GM18499 (cell line): ENCODE measurements around the gene NXPH1.

Source experiments
- ATAC-seq: cut with Tn5 transposase; IDR thresholded peaks from one replicate; pipeline ENCODE4 v1.9.1; 2021; ENCODE audit warnings: moderate number of reproducible peaks; ENCODE audit not compliant: insufficient read depth, unreplicated experiment

NXPH1 gene

GRCh38 chr7:8435590-8436545 is 2.5 kb downstream of the NXPH1 start:
- no peak for ATAC-seq

DNA sequence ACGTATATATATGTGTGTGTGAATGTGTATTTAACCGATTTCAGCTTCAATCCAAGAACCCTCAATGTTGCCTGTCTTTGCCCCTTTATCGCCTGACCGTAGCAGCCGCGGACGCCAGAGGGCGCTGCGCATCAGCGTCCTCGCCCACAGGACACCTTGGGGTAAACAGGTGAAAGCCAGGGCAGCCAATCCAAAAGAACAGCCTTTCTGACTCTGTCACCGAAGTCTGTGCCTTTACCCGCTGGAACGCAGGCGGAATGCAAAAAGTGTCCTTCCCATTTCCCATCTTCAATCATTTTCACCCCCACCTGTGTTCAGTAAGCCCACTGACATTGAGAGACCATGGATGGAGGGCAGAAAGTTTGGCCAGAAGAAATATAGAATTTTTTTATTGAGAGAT is 3.6 kb downstream of the NXPH1 start:
- ATAC-seq, result peak; percentile 72

DNA sequence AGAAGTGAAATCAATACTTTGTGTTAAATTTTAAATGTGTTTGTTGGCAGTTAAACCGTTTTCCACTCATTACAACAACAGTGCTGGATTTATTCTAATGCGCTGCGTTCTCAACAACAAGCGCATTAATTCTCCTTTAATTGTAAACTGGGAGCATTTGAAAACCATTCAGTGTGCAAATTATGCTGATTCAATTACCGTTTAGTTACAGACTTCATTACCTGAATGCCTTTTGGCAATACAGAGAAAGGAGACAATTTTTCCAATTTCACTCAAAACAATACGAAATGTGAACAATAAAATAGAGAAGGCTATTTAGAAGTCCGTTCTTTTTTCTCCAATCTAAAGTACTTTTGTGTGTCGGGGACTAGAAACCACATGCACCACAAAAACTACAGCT is 4.2 kb downstream of the NXPH1 start:
- ATAC-seq, result no peak

DNA sequence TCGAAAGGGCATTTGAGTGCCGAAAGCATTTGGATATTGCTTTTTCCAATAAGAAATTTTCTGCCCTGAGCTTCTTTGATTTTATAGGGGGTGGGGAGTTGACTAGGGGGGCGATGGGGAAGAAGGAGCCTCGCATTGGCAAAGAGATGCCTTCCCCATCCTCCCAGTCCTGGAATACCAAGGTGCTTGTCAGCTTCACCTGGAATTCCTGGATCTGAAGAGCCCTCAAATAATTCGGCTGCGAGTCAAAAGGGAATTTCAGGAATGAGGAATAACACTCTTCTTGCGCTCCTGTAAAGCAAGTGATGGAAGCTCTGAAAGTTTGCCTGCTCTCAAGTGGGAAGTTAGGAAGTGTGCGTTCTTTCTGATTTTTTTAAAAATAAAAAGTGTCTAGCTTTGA is 7.3 kb downstream of the NXPH1 start:
- ATAC-seq, result no peak

- no peak for ATAC-seq
Observed at GRCh38 chr7:8441106-8441965, 7.9 kb downstream of the NXPH1 start.

- no peak for ATAC-seq
Observed at GRCh38 chr7:8442051-8442813, 8.8 kb downstream of the NXPH1 start.

GRCh38 chr7:8442814-8443304 is 9.4 kb downstream of the NXPH1 start:
- ATAC-seq, result no peak

DNA sequence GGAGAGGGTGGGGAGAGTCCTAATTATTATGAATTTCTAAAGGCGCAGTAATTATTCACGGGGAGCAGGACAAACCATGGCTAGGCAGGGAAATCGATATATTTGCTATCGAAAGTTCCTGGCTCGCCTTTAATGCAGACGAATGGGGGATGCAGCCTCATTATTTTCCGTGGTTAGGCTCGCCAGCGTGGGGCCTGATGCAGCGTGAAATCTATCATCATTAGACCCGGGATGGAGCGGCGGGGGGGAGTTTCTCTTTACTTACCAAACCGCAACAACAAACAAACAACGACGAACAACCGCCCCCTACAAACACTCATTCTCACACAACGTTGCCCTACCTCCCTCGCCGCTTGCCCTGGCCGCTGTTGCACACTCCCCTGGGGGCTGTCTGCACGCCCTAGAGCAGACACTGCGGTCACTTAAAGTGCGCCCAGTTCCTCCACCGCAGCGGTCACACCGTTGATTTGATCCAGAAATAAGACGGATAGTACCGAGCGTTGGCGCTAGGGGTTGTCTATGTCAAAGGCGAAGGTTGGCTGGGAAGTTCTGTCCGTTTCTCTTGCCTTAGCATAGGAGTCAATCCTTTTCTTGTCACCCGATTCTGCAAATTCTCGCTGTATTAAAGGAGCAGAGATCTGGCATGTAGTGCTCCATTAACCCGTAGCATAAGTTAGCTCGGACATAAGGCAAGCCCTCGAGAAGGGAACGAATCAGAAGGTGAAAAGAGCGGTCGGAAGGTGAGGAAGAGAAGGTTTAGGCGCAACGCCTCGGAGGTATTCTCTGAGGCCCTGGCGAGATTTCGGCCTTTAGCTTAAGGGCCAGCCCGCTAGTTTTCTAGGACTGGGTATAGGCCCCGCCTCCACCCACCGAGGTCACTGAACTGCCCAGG is 10.4 kb downstream of the NXPH1 start:
- ATAC-seq, result no peak

DNA sequence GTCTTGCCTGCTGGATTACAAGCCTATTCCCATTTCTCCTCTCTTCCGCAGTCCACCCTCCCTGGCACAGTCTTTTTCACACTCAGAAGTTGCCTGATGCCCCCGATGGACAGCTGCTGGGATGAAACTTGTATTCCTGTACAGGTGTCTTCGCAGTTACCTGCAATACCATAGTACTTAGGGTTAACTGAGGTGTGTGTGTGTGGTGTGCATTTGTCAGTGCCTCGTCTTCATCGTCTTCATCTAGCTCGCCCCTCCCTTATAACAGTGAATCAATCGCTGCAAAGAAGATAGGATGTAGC is 11.0 kb downstream of the NXPH1 start:
- ATAC-seq, result no peak

DNA sequence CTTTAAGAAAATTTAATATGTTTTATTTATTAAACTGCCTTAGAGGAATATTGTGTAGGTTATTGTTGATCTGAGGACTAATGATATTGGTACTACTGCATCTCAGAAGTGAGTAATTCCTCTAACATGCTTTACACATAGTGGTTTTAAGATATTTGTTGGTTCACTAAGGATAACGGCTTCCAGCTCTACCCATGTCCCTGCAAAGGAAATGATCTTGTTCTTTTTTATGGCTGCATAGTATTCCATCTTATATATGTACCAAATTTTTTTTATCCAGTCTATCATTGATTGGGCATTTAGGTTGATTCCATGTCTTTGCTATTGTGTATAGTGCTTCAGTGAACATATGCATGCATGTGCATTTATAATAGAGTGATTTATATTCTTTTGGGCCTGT is 20.1 kb downstream of the NXPH1 start:
- ATAC-seq, result no peak

- no peak for ATAC-seq
Observed at GRCh38 chr7:8455426-8455825, 22.0 kb downstream of the NXPH1 start.

- ATAC-seq, result no peak
Observed at GRCh38 chr7:8462309-8462708, 28.9 kb downstream of the NXPH1 start.

DNA sequence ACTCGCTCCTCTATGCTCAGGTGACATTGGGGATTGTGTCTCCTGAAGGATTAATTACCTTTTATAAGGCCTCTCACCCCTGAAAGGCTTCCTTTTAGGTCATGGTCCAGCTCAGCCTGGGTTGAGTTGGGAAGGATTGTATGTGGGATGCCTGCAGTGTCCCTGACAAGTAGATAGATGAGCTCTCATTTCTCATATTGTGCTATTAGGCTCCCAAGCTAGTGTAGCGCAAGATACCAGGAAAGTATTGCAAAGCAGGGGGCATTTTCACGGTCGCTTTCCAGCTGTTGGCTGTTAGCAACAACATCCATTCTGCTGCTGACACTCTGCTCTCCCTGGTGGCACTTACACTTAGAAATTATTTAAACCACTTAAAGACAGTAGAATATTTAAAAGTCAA is 31.9 kb downstream of the NXPH1 start:
- no peak for ATAC-seq

DNA sequence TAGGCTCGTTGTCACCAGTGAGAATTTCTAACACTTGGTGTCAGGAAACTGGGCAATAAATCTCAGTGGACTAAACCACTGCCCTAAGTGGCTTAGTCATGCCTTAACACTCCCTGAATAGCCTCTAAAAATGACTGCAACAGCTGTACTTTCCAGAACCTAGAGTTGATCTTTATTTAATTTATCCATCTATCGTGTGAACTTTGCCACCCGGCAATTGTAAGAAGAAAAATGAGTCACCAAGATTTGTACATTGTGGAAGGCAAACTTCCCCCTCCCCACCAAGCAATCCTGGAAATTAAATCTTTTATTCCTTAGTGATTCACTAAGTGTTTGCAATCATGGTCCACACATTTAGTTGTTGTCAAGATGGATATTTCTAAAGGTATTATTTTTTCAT is 47.1 kb downstream of the NXPH1 start:
- ATAC-seq, result no peak

DNA sequence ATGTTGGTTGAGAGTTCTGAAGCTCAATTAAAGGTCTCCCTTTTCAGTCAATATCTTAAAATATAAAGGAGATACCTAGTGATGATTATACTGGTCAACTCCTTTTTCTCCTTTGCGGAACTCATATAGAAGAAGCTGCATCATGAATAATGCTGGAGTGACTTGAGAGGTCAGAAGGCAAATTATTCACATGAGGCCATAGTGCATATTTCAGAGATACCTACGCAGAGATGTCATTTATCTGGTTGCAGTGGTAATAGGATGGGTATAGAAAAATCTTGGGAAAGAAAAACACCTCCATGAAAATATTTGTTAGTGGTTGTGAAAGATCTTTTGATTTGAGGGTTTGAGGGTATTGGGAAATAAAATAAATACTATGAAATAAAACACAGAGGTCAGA is 47.7 kb downstream of the NXPH1 start:
- no peak for ATAC-seq

DNA sequence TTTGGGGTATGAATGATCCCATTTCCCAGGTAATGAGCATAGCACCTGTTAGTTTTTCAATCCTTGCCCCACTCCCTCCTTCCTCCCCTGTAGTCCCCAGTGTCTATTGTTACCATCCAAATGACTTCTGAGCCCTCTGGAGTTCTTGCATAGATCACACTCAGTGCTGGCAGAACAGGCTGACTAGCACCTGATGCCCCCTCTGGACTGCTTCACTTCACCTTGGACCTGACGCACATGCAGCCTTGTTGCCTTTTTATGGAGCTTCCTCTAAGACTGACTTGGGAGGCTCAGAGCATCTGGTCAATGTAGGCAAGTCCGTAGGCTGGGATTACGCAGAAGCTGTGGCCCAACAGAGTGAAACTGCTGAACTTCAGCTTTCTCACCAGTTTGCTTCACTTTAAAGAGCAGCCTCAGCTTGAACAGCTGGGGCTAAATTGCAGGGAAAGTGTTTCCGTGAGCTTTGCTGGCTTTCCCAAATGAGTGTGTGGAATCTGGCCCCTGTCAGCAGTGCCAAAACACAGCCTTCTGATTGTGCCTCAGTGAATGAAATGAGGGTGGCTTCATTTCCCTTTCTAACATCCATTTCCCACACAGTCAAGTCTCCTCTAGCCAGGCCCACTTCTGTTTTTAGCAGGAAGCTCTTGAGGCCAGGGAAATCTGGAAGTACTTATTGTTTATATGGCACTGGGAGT is 48.5 kb downstream of the NXPH1 start:
- no peak for ATAC-seq

GRCh38 chr7:8490391-8491045 is 57.1 kb downstream of the NXPH1 start:
- ATAC-seq, result no peak

DNA sequence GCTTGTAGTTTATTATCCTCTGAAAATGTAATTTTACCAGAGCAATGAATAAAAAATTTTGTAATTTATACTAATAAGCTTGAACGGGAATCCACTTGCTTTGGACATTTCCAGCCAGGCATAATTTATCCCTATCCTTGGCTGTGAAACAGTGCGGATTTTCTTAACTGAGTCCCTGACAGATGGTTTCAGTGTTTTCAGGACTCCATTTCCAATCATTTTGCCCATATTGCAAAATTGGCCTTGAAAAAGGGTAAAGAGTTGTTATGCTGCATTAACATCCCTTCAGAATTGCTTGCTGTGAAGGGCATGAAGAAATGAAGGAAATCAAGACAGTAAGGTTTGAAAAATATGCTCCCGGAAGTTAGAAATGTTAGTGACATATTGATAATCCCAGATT is 57.7 kb downstream of the NXPH1 start:
- ATAC-seq, result no peak
